WI38 (cell line): ENCODE data around the gene RNF220.

Experiments
- H3K4me3 ChIP-seq: 2 replicates; pipeline ENCODE4 v1.5.1; 2011; ENCODE audit warnings: low read depth, mild to moderate bottlenecking, control low read depth, low read length
- CTCF ChIP-seq: IDR thresholded peaks from 2 replicates; pipeline ENCODE4 v1.5.1; 2012; ENCODE audit warnings: low read depth, mild to moderate bottlenecking, control low read depth, low read length

The RNF220 gene

GRCh38 chr1:44685881-44686280 is 280.8 kb downstream of the RNF220 start:
- H3K4me3 ChIP-seq: no peak overlapping the region
- no peak for TF ChIP-seq CTCF

GRCh38 chr1:44688760-44689446 is 283.8 kb downstream of the RNF220 start:
- H3K4me3 ChIP-seq: no peak overlapping the region
- no peak for TF ChIP-seq CTCF

- no peak for TF ChIP-seq CTCF
- H3K4me3 ChIP-seq: no peak overlapping the region
Measured at GRCh38 chr1:44689447-44689765, 284.4 kb downstream of the RNF220 start.

GRCh38 chr1:44693159-44693558 is 288.1 kb downstream of the RNF220 start:
- no peak for TF ChIP-seq CTCF
- H3K4me3 ChIP-seq: no peak overlapping the region

GRCh38 chr1:44693900-44694299 is 288.8 kb downstream of the RNF220 start:
- no peak overlapping the region for H3K4me3 ChIP-seq
- TF ChIP-seq CTCF: no peak

- H3K4me3 ChIP-seq: no peak overlapping the region
- TF ChIP-seq CTCF: no peak
Measured at GRCh38 chr1:44694863-44695478, 289.9 kb downstream of the RNF220 start.

GRCh38 chr1:44695671-44696070 is 290.6 kb downstream of the RNF220 start:
- no peak for TF ChIP-seq CTCF

More at GRCh38 chr1:44695671-44696070, 290.6 kb downstream of the RNF220 start:
- no peak overlapping the region for H3K4me3 ChIP-seq
